ENCODE measurements around the gene EIF4G1. TPM values are rescaled to one million over a fixed set of nuclear protein-coding genes. Genes with fewer than 3 reads are reported as not detected.

Gene EIF4G1
- total RNA-seq, 1 experiment from 2014 or later = 798 TPM

DNA sequence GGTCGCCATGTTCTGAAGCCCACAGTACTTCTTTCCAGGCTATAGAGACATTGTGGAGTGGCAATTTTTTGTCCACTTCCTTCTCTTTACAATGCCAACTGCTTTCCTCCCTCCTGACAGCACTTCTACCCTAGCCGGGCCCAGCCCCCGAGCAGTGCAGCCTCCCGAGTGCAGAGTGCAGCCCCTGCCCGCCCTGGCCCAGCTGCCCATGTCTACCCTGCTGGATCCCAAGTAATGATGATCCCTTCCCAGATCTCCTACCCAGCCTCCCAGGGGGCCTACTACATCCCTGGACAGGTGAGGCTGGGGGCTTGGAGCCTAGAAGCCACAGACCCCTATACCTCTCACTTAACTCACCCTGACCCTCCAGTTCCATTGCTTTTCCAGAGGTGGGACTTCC lies 2.8 kb downstream of the EIF4G1 start:
- CTCF ChIA-PET = no interaction called here
- Histone ChIP-seq H3K9me3 (ENCODE audit: control insufficient read depth, insufficient read depth, low read depth, low read length) (no peaks in the 10 kb centered on the region), H3K27ac (ENCODE audit: low read length) (peak overlapping the region; percentile 63), H3K36me3 (ENCODE audit: control insufficient read depth, insufficient read depth, low read length) (peaks cover 30% of the 10 kb centered on the region), H3K4me3 (ENCODE audit: low read depth in 2 of 2, low read length in 2 of 2) (peak overlapping the region; percentile 91 to 96), H3K4me1 (ENCODE audit: control insufficient read depth, insufficient read depth, low read length) (peaks cover 44% of the 10 kb centered on the region), H3K27me3 (ENCODE audit: control insufficient read depth, insufficient read depth, low read length) (no peaks in the 10 kb centered on the region)
- in situ Hi-C loops (cut with HindIII; ENCODE audit: low pct_unique_long_range_greater_than_20kb, low sequenced_read_pairs) (no loop called here), intact Hi-C loops (cut with micrococcal nuclease; ENCODE audit: unreplicated experiment) (no loop called here)
- ATAC-seq = no peak
- POLR2A ChIA-PET = no interaction called here
- no peak for DNase-seq (ENCODE audit: low read depth, low spot score)
- TSS peak; percentile 59 for BruUV-seq (replicated peaks)
- no peak for TF ChIP-seq SIN3A (IDR thresholded peaks at IDR 0.05; ENCODE audit: borderline replicate concordance, insufficient read depth, low read depth, low read length)
- TF ChIP-seq TCF7L2 (IDR thresholded peaks at IDR 0.05; ENCODE audit: low read depth, low read length) = no peak

DNA sequence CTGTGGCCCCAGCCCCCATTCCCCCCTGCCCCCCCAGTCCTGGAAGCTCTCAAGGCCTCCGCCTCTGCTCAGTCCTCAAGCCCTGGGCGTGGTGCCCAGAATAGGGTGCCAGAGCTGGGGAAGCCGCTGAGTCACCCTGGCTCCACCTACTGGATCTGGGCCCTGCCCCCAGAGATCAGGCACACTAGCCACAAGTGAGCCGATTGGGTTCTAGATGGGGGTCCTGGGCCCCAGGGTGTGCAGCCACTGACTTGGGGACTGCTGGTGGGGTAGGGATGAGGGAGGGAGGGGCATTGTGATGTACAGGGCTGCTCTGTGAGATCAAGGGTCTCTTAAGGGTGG lies 5.7 kb downstream of the EIF4G1 start:
- Histone ChIP-seq H3K9me3 (ENCODE audit: control insufficient read depth, insufficient read depth, low read depth, low read length) (no peaks in the 10 kb centered on the region), H3K4me3 (ENCODE audit: low read depth in 2 of 2, low read length in 2 of 2) (peak overlapping the region in 1 of 2 experiments; percentile 53; a peak in 2 of 4 replicates), H3K27me3 (ENCODE audit: control insufficient read depth, insufficient read depth, low read length) (no peaks in the 10 kb centered on the region), H3K4me1 (ENCODE audit: control insufficient read depth, insufficient read depth, low read length) (peaks cover 44% of the 10 kb centered on the region), H3K36me3 (ENCODE audit: control insufficient read depth, insufficient read depth, low read length) (peaks cover 55% of the 10 kb centered on the region), H3K27ac (ENCODE audit: low read length) (peak overlapping the region; percentile 84)
- peak; percentile 89 for ATAC-seq
- DNase-seq (ENCODE audit: low read depth, low spot score) = peak; percentile 72
- TF ChIP-seq, protein P1, sequence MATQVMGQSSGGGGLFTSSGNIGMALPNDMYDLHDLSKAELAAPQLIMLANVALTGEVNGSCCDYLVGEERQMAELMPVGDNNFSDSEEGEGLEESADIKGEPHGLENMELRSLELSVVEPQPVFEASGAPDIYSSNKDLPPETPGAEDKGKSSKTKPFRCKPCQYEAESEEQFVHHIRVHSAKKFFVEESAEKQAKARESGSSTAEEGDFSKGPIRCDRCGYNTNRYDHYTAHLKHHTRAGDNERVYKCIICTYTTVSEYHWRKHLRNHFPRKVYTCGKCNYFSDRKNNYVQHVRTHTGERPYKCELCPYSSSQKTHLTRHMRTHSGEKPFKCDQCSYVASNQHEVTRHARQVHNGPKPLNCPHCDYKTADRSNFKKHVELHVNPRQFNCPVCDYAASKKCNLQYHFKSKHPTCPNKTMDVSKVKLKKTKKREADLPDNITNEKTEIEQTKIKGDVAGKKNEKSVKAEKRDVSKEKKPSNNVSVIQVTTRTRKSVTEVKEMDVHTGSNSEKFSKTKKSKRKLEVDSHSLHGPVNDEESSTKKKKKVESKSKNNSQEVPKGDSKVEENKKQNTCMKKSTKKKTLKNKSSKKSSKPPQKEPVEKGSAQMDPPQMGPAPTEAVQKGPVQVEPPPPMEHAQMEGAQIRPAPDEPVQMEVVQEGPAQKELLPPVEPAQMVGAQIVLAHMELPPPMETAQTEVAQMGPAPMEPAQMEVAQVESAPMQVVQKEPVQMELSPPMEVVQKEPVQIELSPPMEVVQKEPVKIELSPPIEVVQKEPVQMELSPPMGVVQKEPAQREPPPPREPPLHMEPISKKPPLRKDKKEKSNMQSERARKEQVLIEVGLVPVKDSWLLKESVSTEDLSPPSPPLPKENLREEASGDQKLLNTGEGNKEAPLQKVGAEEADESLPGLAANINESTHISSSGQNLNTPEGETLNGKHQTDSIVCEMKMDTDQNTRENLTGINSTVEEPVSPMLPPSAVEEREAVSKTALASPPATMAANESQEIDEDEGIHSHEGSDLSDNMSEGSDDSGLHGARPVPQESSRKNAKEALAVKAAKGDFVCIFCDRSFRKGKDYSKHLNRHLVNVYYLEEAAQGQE (IDR thresholded peaks at IDR 0.05; ENCODE audit: insufficient read depth in 1 of 2, low read depth in 2 of 2, low read length in 1 of 2) = no peak
- peak; percentile 51; the same call in 1 of the 2 replicates for TF ChIP-seq POLR2AphosphoS5 (IDR thresholded peaks at IDR 0.05; ENCODE audit: low read depth, low read length)
- in situ Hi-C loops (cut with HindIII; ENCODE audit: low pct_unique_long_range_greater_than_20kb, low sequenced_read_pairs) = no loop called here
- POLR2A ChIA-PET = interaction anchor here (0.6 to 0.7 kb wide), 2 partner anchors 28 to 53 kb away, joined by 4 to 8 read pairs; no protein-coding TSS in a partner anchor
- intact Hi-C loops (cut with micrococcal nuclease; ENCODE audit: unreplicated experiment) = no loop called here
- no TSS peak for BruUV-seq (replicated peaks)
- CTCF ChIA-PET = no interaction called here

DNA sequence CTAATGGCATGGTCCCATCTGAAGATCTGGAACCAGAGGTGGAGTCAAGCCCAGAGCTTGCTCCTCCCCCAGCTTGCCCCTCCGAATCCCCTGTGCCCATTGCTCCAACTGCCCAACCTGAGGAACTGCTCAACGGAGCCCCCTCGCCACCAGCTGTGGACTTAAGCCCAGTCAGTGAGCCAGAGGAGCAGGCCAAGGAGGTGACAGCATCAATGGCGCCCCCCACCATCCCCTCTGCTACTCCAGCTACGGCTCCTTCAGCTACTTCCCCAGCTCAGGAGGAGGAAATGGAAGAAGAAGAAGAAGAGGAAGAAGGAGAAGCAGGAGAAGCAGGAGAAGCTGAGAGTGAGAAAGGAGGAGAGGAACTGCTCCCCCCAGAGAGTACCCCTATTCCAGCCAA lies 7.3 kb downstream of the EIF4G1 start:
- intact Hi-C loops (cut with micrococcal nuclease; ENCODE audit: unreplicated experiment) = no loop called here
- DNase-seq (ENCODE audit: low read depth, low spot score) = no peak
- CTCF ChIA-PET = no interaction called here
- TF ChIP-seq SIN3A (IDR thresholded peaks at IDR 0.05; ENCODE audit: borderline replicate concordance, insufficient read depth, low read depth, low read length) (no peak), POLR2AphosphoS5 (IDR thresholded peaks at IDR 0.05; ENCODE audit: low read depth, low read length) (no peak), TCF7L2 (IDR thresholded peaks at IDR 0.05; ENCODE audit: low read depth, low read length) (no peak)
- TF ChIP-seq, protein P2, sequence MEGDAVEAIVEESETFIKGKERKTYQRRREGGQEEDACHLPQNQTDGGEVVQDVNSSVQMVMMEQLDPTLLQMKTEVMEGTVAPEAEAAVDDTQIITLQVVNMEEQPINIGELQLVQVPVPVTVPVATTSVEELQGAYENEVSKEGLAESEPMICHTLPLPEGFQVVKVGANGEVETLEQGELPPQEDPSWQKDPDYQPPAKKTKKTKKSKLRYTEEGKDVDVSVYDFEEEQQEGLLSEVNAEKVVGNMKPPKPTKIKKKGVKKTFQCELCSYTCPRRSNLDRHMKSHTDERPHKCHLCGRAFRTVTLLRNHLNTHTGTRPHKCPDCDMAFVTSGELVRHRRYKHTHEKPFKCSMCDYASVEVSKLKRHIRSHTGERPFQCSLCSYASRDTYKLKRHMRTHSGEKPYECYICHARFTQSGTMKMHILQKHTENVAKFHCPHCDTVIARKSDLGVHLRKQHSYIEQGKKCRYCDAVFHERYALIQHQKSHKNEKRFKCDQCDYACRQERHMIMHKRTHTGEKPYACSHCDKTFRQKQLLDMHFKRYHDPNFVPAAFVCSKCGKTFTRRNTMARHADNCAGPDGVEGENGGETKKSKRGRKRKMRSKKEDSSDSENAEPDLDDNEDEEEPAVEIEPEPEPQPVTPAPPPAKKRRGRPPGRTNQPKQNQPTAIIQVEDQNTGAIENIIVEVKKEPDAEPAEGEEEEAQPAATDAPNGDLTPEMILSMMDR (IDR thresholded peaks at IDR 0.05) = no peak
- TF ChIP-seq, protein P1 (IDR thresholded peaks at IDR 0.05; ENCODE audit: insufficient read depth in 1 of 2, low read depth in 2 of 2, low read length in 1 of 2) = no peak
- Histone ChIP-seq H3K4me3 (ENCODE audit: low read depth in 2 of 2, low read length in 2 of 2) (no peak overlapping the region), H3K27ac (ENCODE audit: low read length) (no peak overlapping the region; the same call in 1 of the 2 replicates), H3K4me1 (ENCODE audit: control insufficient read depth, insufficient read depth, low read length) (peaks cover 41% of the 10 kb centered on the region), H3K27me3 (ENCODE audit: control insufficient read depth, insufficient read depth, low read length) (no peaks in the 10 kb centered on the region), H3K36me3 (ENCODE audit: control insufficient read depth, insufficient read depth, low read length) (peaks cover 71% of the 10 kb centered on the region), H3K9me3 (ENCODE audit: control insufficient read depth, insufficient read depth, low read depth, low read length) (no peaks in the 10 kb centered on the region)
- in situ Hi-C loops (cut with HindIII; ENCODE audit: low pct_unique_long_range_greater_than_20kb, low sequenced_read_pairs) = no loop called here
- POLR2A ChIA-PET = no interaction called here
- no peak for ATAC-seq
- BruUV-seq (replicated peaks) = no TSS peak
